ENCODE data around the gene ANKRD6. TPM values are rescaled to one million over a fixed set of nuclear protein-coding genes. Genes with fewer than 3 reads are reported as not detected.

ANKRD6 gene
- total RNA-seq, 2 experiments from 2014 or later = 2.4 to 7.0 TPM

GRCh38 chr6:89449193-89449592, 16.2 kb downstream of the ANKRD6 start:
- no peaks in the 10 kb centered on the region for H4K20me1 ChIP-seq (ENCODE audit: insufficient read depth, low read length)
- no peak overlapping the region for H3K4me3 ChIP-seq (ENCODE audit: low read depth, low read length, poor library complexity, severe bottlenecking)
- H3K4me1 ChIP-seq (ENCODE audit: insufficient read depth, low read length, poor library complexity, severe bottlenecking) = no peaks in the 10 kb centered on the region
- BruUV-seq (replicated peaks) = no TSS peak
- no peak overlapping the region for H3K4me2 ChIP-seq (ENCODE audit: low read length)
- CTCF ChIA-PET (ENCODE audit: unreplicated experiment) = no interaction called here
- TF ChIP-seq EZH2phosphoT487 (IDR thresholded peaks at IDR 0.05; ENCODE audit: borderline replicate concordance, low read depth, low read length) = no peak
- TF ChIP-seq, protein P1, sequence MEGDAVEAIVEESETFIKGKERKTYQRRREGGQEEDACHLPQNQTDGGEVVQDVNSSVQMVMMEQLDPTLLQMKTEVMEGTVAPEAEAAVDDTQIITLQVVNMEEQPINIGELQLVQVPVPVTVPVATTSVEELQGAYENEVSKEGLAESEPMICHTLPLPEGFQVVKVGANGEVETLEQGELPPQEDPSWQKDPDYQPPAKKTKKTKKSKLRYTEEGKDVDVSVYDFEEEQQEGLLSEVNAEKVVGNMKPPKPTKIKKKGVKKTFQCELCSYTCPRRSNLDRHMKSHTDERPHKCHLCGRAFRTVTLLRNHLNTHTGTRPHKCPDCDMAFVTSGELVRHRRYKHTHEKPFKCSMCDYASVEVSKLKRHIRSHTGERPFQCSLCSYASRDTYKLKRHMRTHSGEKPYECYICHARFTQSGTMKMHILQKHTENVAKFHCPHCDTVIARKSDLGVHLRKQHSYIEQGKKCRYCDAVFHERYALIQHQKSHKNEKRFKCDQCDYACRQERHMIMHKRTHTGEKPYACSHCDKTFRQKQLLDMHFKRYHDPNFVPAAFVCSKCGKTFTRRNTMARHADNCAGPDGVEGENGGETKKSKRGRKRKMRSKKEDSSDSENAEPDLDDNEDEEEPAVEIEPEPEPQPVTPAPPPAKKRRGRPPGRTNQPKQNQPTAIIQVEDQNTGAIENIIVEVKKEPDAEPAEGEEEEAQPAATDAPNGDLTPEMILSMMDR (conservative IDR thresholded peaks at IDR 0.05; ENCODE audit: low read length) = no peak
- DNase-seq (ENCODE audit: low spot score) = no peak
- no peak overlapping the region for H3K27ac ChIP-seq (ENCODE audit: low read depth, low read length, poor library complexity, severe bottlenecking)
- H3K36me3 ChIP-seq (ENCODE audit: insufficient read depth, low read length) = no peaks in the 10 kb centered on the region
- no peak overlapping the region for H2AFZ ChIP-seq (ENCODE audit: low read length)
- no peaks in the 10 kb centered on the region for H3K79me2 ChIP-seq (ENCODE audit: insufficient read depth, low read depth, low read length)
- H3K9me3 ChIP-seq (ENCODE audit: low read length) = no peaks in the 10 kb centered on the region
- intact Hi-C loops (cut with micrococcal nuclease; ENCODE audit: unreplicated experiment) = no loop called here
- POLR2A ChIA-PET = no interaction called here
- H3K9me2 ChIP-seq (ENCODE audit: insufficient read depth, low read length) = no peaks in the 10 kb centered on the region

DNA sequence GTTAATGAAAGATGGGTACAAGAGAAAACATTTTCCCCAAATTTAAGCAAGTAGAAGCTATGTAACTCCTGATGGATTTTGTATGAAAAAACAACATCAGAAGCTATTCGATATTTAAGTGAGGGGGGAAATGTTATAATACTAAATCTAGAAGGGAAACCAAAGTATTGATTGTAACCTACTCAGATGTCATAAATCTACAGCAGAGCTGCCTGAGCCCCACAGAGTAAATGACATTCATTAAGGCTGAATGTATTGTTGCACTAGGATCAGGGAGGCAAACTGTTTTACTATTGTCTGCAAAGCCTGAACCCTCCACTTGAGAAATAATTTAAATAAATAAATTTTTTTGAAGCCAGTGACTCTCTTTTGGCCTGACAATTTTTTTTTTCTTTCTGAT, 19.3 kb downstream of the ANKRD6 start:
- TF ChIP-seq, protein P1 (conservative IDR thresholded peaks at IDR 0.05; ENCODE audit: low read length) = no peak
- TF ChIP-seq EZH2phosphoT487 (IDR thresholded peaks at IDR 0.05; ENCODE audit: borderline replicate concordance, low read depth, low read length) = no peak
- no peaks in the 10 kb centered on the region for H3K36me3 ChIP-seq (ENCODE audit: insufficient read depth, low read length)
- intact Hi-C loops (cut with micrococcal nuclease; ENCODE audit: unreplicated experiment) = no loop called here
- H3K9me2 ChIP-seq (ENCODE audit: insufficient read depth, low read length) = no peaks in the 10 kb centered on the region
- no peaks in the 10 kb centered on the region for H3K4me1 ChIP-seq (ENCODE audit: insufficient read depth, low read length, poor library complexity, severe bottlenecking)
- ChIA-PET CTCF (ENCODE audit: unreplicated experiment) (no interaction called here), POLR2A (interaction anchor here (0.6 to 1.2 kb wide), 3 partner anchors 15 to 62 kb away, joined by 3 to 5 read pairs (median 4); no protein-coding TSS in a partner anchor)
- no peak for DNase-seq (ENCODE audit: low spot score)
- BruUV-seq (replicated peaks) = no TSS peak
- no peak overlapping the region for H3K4me3 ChIP-seq (ENCODE audit: low read depth, low read length, poor library complexity, severe bottlenecking)
- H3K4me2 ChIP-seq (ENCODE audit: low read length) = no peak overlapping the region
- no peak overlapping the region for H3K27ac ChIP-seq (ENCODE audit: low read depth, low read length, poor library complexity, severe bottlenecking)
- no peak overlapping the region for H2AFZ ChIP-seq (ENCODE audit: low read length)
- no peaks in the 10 kb centered on the region for H3K79me2 ChIP-seq (ENCODE audit: insufficient read depth, low read depth, low read length)
- H3K9me3 ChIP-seq (ENCODE audit: low read length) = no peaks in the 10 kb centered on the region
- no peaks in the 10 kb centered on the region for H4K20me1 ChIP-seq (ENCODE audit: insufficient read depth, low read length)

DNA sequence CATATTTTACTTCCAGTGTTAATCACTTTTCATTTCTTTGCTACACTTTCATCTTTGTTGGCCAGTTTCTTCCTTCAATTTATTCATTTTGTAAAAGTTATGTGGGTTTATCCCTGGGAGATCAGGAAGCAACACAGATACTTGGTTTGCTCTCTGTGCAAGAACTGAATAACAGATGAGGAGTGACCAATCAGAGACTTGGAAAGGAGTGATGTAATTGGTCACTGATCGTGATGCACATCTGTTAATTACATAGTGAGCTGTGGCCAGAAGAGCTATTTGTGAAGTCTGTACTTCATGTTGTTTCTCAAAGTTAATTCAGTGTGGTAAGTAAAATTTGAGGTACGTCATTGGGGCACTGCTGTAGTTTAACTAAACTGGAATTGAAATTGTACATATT, 21.3 kb downstream of the ANKRD6 start:
- TF ChIP-seq EZH2phosphoT487 (IDR thresholded peaks at IDR 0.05; ENCODE audit: borderline replicate concordance, low read depth, low read length) = no peak
- TF ChIP-seq, protein P1 (conservative IDR thresholded peaks at IDR 0.05; ENCODE audit: low read length) = no peak
- Histone ChIP-seq H2AFZ (ENCODE audit: low read length) (no peak overlapping the region), H3K79me2 (ENCODE audit: insufficient read depth, low read depth, low read length) (no peaks in the 10 kb centered on the region), H3K27ac (ENCODE audit: low read depth, low read length, poor library complexity, severe bottlenecking) (no peak overlapping the region), H3K4me3 (ENCODE audit: low read depth, low read length, poor library complexity, severe bottlenecking) (no peak overlapping the region), H3K36me3 (ENCODE audit: insufficient read depth, low read length) (no peaks in the 10 kb centered on the region), H3K4me2 (ENCODE audit: low read length) (no peak overlapping the region), H4K20me1 (ENCODE audit: insufficient read depth, low read length) (no peaks in the 10 kb centered on the region), H3K9me3 (ENCODE audit: low read length) (no peaks in the 10 kb centered on the region), H3K4me1 (ENCODE audit: insufficient read depth, low read length, poor library complexity, severe bottlenecking) (no peaks in the 10 kb centered on the region), H3K9me2 (ENCODE audit: insufficient read depth, low read length) (no peaks in the 10 kb centered on the region)
- DNase-seq (ENCODE audit: low spot score) = no peak
- intact Hi-C loops (cut with micrococcal nuclease; ENCODE audit: unreplicated experiment) = no loop called here
- CTCF ChIA-PET (ENCODE audit: unreplicated experiment) = no interaction called here
- no TSS peak for BruUV-seq (replicated peaks)
- POLR2A ChIA-PET = no interaction called here
